HepG2 (cell line): ENCODE measurements around the gene AOX1. TPM values are rescaled to one million over a fixed set of nuclear protein-coding genes. Genes with fewer than 3 reads are reported as not detected.

Source experiments
- ATAC-seq: fragments of 200-7000 bp; cut with Tn5 transposase; 3 replicates; pipeline ENCODE4 v1.9.1; 2020; ENCODE audit warnings: mild to moderate bottlenecking, moderate library complexity
- BruUV-seq: library from RNA; stranded (reverse); fragments of 400-500 nt; replicated peaks from 2 replicates; lab custom pipeline; 2021; lab: Mats Ljungman, UMichigan
- CTCF ChIA-PET: fragments of 300-600 bp; formaldehyde crosslinking; extraction: SDS; loops from one replicate; lab custom pipeline; 2021; ENCODE audit warnings: low total read pairs, inconsistent platforms, low intra/inter-chr PET ratio; lab: Yijun Ruan, JAX
- POLR2A ChIA-PET: fragments of 350-600 bp; sonication (Branson Sonifier 250); formaldehyde crosslinking; loops from one replicate; lab custom pipeline; 2020; ENCODE audit warnings: antibody characterized with exemption, inconsistent platforms; lab: Yijun Ruan, JAX
- DNase-seq: peaks from one replicate; pipeline ENCODE4 v3.0.0-alpha.2; 2015; ENCODE audit warnings: low spot score
- FAIRE-seq: peaks from 3 replicates; lab custom pipeline; 2011; peaks lifted over from hg19 to GRCh38; lab: Jason Lieb, UNC
- H2AFZ ChIP-seq: one replicate; pipeline ENCODE4 v1.6.1; 2011; ENCODE audit warnings: low read length, inconsistent platforms
- H3K27ac ChIP-seq: fragments of 300-600 bp; 3 replicates; pipeline ENCODE4 v1.8.0; 2011; ENCODE audit warnings: mixed run types, mild to moderate bottlenecking, mixed read lengths, low read length, inconsistent platforms; ENCODE audit not compliant: insufficient read depth; ENCODE audit errors: extremely low read length
- H3K27me3 ChIP-seq, 2 experiments: fragments of 200-600 bp in 1 of 2; 2 replicates in 1 of 2; 3 replicates in 1 of 2; pipeline versions ENCODE4 v1.6.0 to v1.8.0; 2011; ENCODE audit warnings: low read length in 2 of 2, mild to moderate bottlenecking in 2 of 2, moderate library complexity in 2 of 2, inconsistent platforms in 1 of 2; ENCODE audit not compliant: insufficient read depth in 2 of 2, control insufficient read depth in 1 of 2
- H3K36me3 ChIP-seq, 2 experiments: fragments of 200-600 bp in 1 of 2; replicated peaks in 1 of 2; 2 replicates in 1 of 2; 3 replicates in 1 of 2; pipeline versions ENCODE4 v1.5.1 to v1.8.0; 2011; ENCODE audit warnings: low read length in 2 of 2, inconsistent platforms in 1 of 2; ENCODE audit not compliant: insufficient read depth in 2 of 2, control insufficient read depth in 1 of 2
- H3K4me1 ChIP-seq: 2 replicates; pipeline ENCODE4 v1.5.1; 2012; ENCODE audit warnings: low read length, inconsistent platforms; ENCODE audit not compliant: insufficient read depth
- H3K4me2 ChIP-seq: 2 replicates; pipeline ENCODE4 v1.6.0; 2011; ENCODE audit warnings: low read depth, low read length, inconsistent platforms
- H3K4me3 ChIP-seq, 3 experiments: fragments of 200-600 bp in 1 of 3; sonication (generic), shearing (Covaris generic) in 1 of 3; replicated peaks in 1 of 3; 2 replicates each; pipeline ENCODE4 v1.5.1; 2011 to 2016; ENCODE audit warnings: low read length in 3 of 3, inconsistent platforms in 2 of 3, low read depth in 2 of 3, mild to moderate bottlenecking in 2 of 3, control low read depth in 1 of 3, mixed read lengths in 1 of 3; ENCODE audit not compliant: insufficient read depth in 1 of 3
- H3K79me2 ChIP-seq: one replicate; pipeline ENCODE4 v1.6.1; 2011; ENCODE audit warnings: low read length, inconsistent platforms; ENCODE audit not compliant: insufficient read depth
- H3K9ac ChIP-seq: 2 replicates; pipeline ENCODE4 v1.6.0; 2011; ENCODE audit warnings: mild to moderate bottlenecking, low read depth, low read length, inconsistent platforms; ENCODE audit not compliant: insufficient read depth
- H3K9me3 ChIP-seq: 2 replicates; pipeline ENCODE4 v1.5.1; 2012; ENCODE audit warnings: mild to moderate bottlenecking, low read length
- H4K20me1 ChIP-seq: 2 replicates; pipeline ENCODE4 v1.6.0; 2011; ENCODE audit warnings: inconsistent platforms, mild to moderate bottlenecking, low read length, moderate library complexity; ENCODE audit not compliant: insufficient read depth
- AGO2 ChIP-seq: fragments of 200-400 bp; formaldehyde crosslinking; optimal IDR thresholded peaks from 2 replicates; pipeline ENCODE3; 2017; ENCODE audit warnings: mild to moderate bottlenecking, low read depth, low read length, moderate library complexity
- ELF3 ChIP-seq: IDR thresholded peaks from 2 replicates; pipeline ENCODE4 v1.6.1; 2016; ENCODE audit warnings: missing genetic modification reagents, missing compliant biosample characterization
- RELA ChIP-seq: sonication (generic); formaldehyde crosslinking; IDR thresholded peaks from 2 replicates; pipeline ENCODE4 v1.4.0; 2020; ENCODE audit warnings: missing genetic modification reagents
- REPIN1 ChIP-seq: sonication (generic); formaldehyde crosslinking; IDR thresholded peaks from 2 replicates; pipeline ENCODE4 v1.8.0; 2022; ENCODE audit warnings: missing genetic modification reagents, low read depth, mild to moderate bottlenecking, borderline replicate concordance
- SATB2 ChIP-seq: sonication (generic); formaldehyde crosslinking; IDR thresholded peaks from 2 replicates; pipeline ENCODE4 v1.5.0; 2020; ENCODE audit warnings: missing genetic modification reagents
- SNAI1 ChIP-seq: sonication (generic); formaldehyde crosslinking; IDR thresholded peaks from 2 replicates; pipeline ENCODE4 v1.5.0; 2020; ENCODE audit warnings: mild to moderate bottlenecking, missing genetic modification reagents, borderline replicate concordance
- U2AF2 ChIP-seq: fragments of 200-400 bp; formaldehyde crosslinking; IDR thresholded peaks from 2 replicates; pipeline ENCODE4 v1.6.1; 2017; ENCODE audit warnings: low read depth, mild to moderate bottlenecking, low read length
- ZNF20 ChIP-seq: sonication (generic); formaldehyde crosslinking; IDR thresholded peaks from 2 replicates; pipeline ENCODE4 v1.4.0; 2020; ENCODE audit warnings: mild to moderate bottlenecking, moderate library complexity, missing genetic modification reagents
- ZNF225 ChIP-seq: sonication (generic); formaldehyde crosslinking; IDR thresholded peaks from 2 replicates; pipeline ENCODE4 v1.4.0; 2020; ENCODE audit warnings: mild to moderate bottlenecking, missing genetic modification reagents
- ZNF468 ChIP-seq: sonication (generic); formaldehyde crosslinking; IDR thresholded peaks from 2 replicates; pipeline ENCODE4 v1.8.0; 2022; ENCODE audit warnings: mild to moderate bottlenecking, moderate library complexity, missing genetic modification reagents
- WGBS: methylation state at CpG from one replicate; pipeline ENCODE4 v1.1.6; 2017; ENCODE audit warnings: low lambda C conversion rate; 5-methylcytosine and 5-hydroxymethylcytosine counted together
- in situ Hi-C: cut with HindIII; loops from 2 replicates; pipeline ENCODE4 v1.10.0; 2017; ENCODE audit warnings: low pct_unique_long_range_greater_than_20kb; ENCODE audit not compliant: extremely low pct_ligation_motif_present
- intact Hi-C: fragments of 100-400 bp; cut with micrococcal nuclease; formaldehyde crosslinking; loops from one replicate; pipeline ENCODE4 v1.10.0; 2022; ENCODE audit not compliant: unreplicated experiment
- polyA plus RNA-seq, 8 experiments: library from polyadenylated mRNA; depleted of rRNA in 3 of 8; stranded (reverse) in 7 of 8; unstranded in 1 of 8; fragments of >200 nt; fragmentation: Illumina TruSeq in 4 of 8; extraction: Trizol in 4 of 8; gene quantifications; 2 replicates each; pipeline versions ENCODE4 v1.2.1 to v1.2.3, GENCODE V29; 2011 to 2016; ENCODE audit warnings: low read depth in 4 of 8, missing spikeins in 1 of 8, mixed read lengths in 1 of 8; ENCODE audit not compliant: insufficient read depth in 1 of 8
- total RNA-seq, 5 experiments: library from RNA; depleted of rRNA; stranded (reverse); fragments of >200 nt; fragmentation: Illumina TruSeq; extraction: Trizol; gene quantifications; 2 replicates each; pipeline ENCODE4 v1.2.3, GENCODE V29; 2016; ENCODE audit warnings: low read depth in 1 of 5
- TF ChIP-seq, protein P1 (sequence below): sonication (generic); formaldehyde crosslinking; IDR thresholded peaks from 2 replicates; pipeline ENCODE4 v1.5.1; 2020; ENCODE audit warnings: mild to moderate bottlenecking, missing genetic modification reagents, borderline replicate concordance
- TF ChIP-seq, protein P2 (sequence below): sonication (generic); formaldehyde crosslinking; IDR thresholded peaks from 2 replicates; pipeline ENCODE4 v1.8.1; 2023; ENCODE audit warnings: missing genetic modification reagents, mild to moderate bottlenecking, borderline replicate concordance
- TF ChIP-seq, protein P3 (sequence below): IDR thresholded peaks from 2 replicates; pipeline ENCODE4 v1.6.1; 2016
- TF ChIP-seq, protein P4 (sequence below), 2 experiments: sonication (generic) in 1 of 2; formaldehyde crosslinking in 1 of 2; IDR thresholded peaks; 2 replicates each; pipeline versions ENCODE4 v1.5.1 to v1.6.1; 2011 to 2020; ENCODE audit warnings: borderline replicate concordance in 1 of 2, low read depth in 1 of 2, low read length in 1 of 2, mild to moderate bottlenecking in 1 of 2, missing genetic modification reagents in 1 of 2, moderate library complexity in 1 of 2

Gene AOX1
- total and polyA plus RNA-seq, 2 of the 13 experiments (the other 11 are each of a cell fraction or from before 2014, with no cell fraction given): 9.2 to 18.0 TPM

DNA sequence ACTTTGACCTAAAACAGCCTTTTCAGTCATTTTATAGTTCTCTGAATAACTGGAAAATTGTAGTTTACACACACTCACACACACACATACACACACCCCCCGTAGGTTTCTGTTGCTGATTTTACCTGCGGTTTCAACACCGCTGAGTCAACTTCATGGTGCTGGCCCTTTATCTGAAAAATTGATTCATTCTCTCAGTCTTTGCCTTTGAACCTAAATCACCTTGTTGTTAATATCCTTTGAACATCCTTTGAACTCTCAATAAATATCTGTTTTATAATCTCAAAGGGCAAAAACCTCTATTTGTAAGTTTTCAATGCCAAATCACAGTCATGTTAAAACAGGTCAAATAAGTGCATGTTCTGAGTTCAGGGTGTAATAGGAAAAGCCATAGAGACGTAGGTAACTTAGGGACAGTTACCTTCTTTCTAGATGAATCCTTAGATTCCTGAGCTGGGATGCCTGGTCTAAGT, 116.9 kb downstream of the AOX1 start:
- in situ Hi-C loops (loop anchor here (10.0 kb wide), 1 partner anchor 218 kb away; no protein-coding TSS in a partner anchor), intact Hi-C loops (loop anchor here (1.0 to 5.0 kb wide), 4 partner anchors 35 to 727 kb away; no protein-coding TSS in a partner anchor)
- ATAC-seq: peak; percentile 86
- H3K9ac ChIP-seq: no peak overlapping the region
- H3K27me3 ChIP-seq: no peaks in the 10 kb centered on the region
- CTCF ChIA-PET: interaction anchor here (1.4 to 2.2 kb wide), 7 partner anchors 33 to 729 kb away, joined by 3 to 43 read pairs (median 6); partner anchors contain the start of gene AOX1
- BruUV-seq: no TSS peak
- WGBS: under 1% methylated on average over 4 of the region's 4 CpGs
- DNase-seq: peak; percentile 80
- H3K79me2 ChIP-seq: no peaks in the 10 kb centered on the region
- POLR2A ChIA-PET: interaction anchor here (0.8 to 2.0 kb wide), 3 partner anchors 54 to 219 kb away, joined by 3 to 12 read pairs (median 9); partner anchors contain the start of gene AOX1
- FAIRE-seq: peak; percentile 52
- no peak overlapping the region; a peak in 1 of 6 replicates for H3K4me3 ChIP-seq
- H4K20me1 ChIP-seq: no peaks in the 10 kb centered on the region
- no peaks in the 10 kb centered on the region for H3K36me3 ChIP-seq
- H3K9me3 ChIP-seq: no peaks in the 10 kb centered on the region
- H3K27ac ChIP-seq: peak overlapping the region; percentile 53
- H2AFZ ChIP-seq: no peak overlapping the region
- peaks cover 27% of the 10 kb centered on the region for H3K4me1 ChIP-seq
- H3K4me2 ChIP-seq: peak overlapping the region; percentile 30
- TF ChIP-seq ZNF20 (CRISPR knock-in tag) (no peak), REPIN1 (CRISPR knock-in tag) (no peak), AGO2 (no peak), ELF3 (peak; percentile 26; the same call in 1 of the 2 replicates), U2AF2 (no peak), ZNF225 (no peak), SATB2 (CRISPR knock-in tag) (no peak), SNAI1 (CRISPR knock-in tag) (no peak), ZNF468 (no peak), RELA (CRISPR knock-in tag) (no peak)
- TF ChIP-seq, protein P1, sequence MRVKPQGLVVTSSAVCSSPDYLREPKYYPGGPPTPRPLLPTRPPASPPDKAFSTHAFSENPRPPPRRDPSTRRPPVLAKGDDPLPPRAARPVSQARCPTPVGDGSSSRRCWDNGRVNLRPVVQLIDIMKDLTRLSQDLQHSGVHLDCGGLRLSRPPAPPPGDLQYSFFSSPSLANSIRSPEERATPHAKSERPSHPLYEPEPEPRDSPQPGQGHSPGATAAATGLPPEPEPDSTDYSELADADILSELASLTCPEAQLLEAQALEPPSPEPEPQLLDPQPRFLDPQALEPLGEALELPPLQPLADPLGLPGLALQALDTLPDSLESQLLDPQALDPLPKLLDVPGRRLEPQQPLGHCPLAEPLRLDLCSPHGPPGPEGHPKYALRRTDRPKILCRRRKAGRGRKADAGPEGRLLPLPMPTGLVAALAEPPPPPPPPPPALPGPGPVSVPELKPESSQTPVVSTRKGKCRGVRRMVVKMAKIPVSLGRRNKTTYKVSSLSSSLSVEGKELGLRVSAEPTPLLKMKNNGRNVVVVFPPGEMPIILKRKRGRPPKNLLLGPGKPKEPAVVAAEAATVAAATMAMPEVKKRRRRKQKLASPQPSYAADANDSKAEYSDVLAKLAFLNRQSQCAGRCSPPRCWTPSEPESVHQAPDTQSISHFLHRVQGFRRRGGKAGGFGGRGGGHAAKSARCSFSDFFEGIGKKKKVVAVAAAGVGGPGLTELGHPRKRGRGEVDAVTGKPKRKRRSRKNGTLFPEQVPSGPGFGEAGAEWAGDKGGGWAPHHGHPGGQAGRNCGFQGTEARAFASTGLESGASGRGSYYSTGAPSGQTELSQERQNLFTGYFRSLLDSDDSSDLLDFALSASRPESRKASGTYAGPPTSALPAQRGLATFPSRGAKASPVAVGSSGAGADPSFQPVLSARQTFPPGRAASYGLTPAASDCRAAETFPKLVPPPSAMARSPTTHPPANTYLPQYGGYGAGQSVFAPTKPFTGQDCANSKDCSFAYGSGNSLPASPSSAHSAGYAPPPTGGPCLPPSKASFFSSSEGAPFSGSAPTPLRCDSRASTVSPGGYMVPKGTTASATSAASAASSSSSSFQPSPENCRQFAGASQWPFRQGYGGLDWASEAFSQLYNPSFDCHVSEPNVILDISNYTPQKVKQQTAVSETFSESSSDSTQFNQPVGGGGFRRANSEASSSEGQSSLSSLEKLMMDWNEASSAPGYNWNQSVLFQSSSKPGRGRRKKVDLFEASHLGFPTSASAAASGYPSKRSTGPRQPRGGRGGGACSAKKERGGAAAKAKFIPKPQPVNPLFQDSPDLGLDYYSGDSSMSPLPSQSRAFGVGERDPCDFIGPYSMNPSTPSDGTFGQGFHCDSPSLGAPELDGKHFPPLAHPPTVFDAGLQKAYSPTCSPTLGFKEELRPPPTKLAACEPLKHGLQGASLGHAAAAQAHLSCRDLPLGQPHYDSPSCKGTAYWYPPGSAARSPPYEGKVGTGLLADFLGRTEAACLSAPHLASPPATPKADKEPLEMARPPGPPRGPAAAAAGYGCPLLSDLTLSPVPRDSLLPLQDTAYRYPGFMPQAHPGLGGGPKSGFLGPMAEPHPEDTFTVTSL (CRISPR knock-in tag): peak; percentile 92
- TF ChIP-seq, protein P2, sequence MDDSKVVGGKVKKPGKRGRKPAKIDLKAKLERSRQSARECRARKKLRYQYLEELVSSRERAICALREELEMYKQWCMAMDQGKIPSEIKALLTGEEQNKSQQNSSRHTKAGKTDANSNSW (CRISPR knock-in tag): no peak
- TF ChIP-seq, protein P3, sequence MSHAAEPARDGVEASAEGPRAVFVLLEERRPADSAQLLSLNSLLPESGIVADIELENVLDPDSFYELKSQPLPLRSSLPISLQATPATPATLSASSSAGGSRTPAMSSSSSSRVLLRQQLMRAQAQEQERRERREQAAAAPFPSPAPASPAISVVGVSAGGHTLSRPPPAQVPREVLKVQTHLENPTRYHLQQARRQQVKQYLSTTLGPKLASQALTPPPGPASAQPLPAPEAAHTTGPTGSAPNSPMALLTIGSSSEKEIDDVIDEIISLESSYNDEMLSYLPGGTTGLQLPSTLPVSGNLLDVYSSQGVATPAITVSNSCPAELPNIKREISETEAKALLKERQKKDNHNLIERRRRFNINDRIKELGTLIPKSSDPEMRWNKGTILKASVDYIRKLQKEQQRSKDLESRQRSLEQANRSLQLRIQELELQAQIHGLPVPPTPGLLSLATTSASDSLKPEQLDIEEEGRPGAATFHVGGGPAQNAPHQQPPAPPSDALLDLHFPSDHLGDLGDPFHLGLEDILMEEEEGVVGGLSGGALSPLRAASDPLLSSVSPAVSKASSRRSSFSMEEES: peak; percentile 35; the same call in 1 of the 2 replicates
- TF ChIP-seq, protein P4, sequence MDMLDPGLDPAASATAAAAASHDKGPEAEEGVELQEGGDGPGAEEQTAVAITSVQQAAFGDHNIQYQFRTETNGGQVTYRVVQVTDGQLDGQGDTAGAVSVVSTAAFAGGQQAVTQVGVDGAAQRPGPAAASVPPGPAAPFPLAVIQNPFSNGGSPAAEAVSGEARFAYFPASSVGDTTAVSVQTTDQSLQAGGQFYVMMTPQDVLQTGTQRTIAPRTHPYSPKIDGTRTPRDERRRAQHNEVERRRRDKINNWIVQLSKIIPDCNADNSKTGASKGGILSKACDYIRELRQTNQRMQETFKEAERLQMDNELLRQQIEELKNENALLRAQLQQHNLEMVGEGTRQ (IDR thresholded peaks at IDR 0.05; ENCODE audit: low read depth, low read length): no peak
- TF ChIP-seq, protein P4 (CRISPR knock-in tag; IDR thresholded peaks at IDR 0.05; ENCODE audit: borderline replicate concordance): no peak
